ENCODE data around the gene LEMD2. TPM values are rescaled to one million over a fixed set of nuclear protein-coding genes. Genes with fewer than 3 reads are reported as not detected.

The LEMD2 gene
- total and polyA plus RNA-seq, 2 donors (not counting 3 experiments of a cell fraction or from before 2014, with no cell fraction given), result 61.1 to 81.8 TPM

GRCh38 chr6:33772082-33772830 lies 16.7 kb downstream of the LEMD2 start:
- no peaks in the 10 kb centered on the region for H3K9me1 ChIP-seq (replicated peaks; ENCODE audit: control insufficient read depth, extremely low read depth, insufficient read depth, low read length)
- H3K4me2 ChIP-seq (ENCODE audit: insufficient read depth, low read length), result peak overlapping the region; percentile 25
- H3K79me2 ChIP-seq (ENCODE audit: control insufficient read depth, insufficient read depth, low read length), result no peaks in the 10 kb centered on the region
- POLR2A ChIA-PET, result interaction anchor here (1.2 to 4.7 kb wide), 3 partner anchors 9 to 61 kb away, joined by 3 to 25 read pairs (median 22); partner anchors contain the start of genes LEMD2 and UQCC2
- peaks cover 45% of the 10 kb centered on the region for H3K4me1 ChIP-seq (ENCODE audit: control insufficient read depth, extremely low read depth, insufficient read depth, low read length)
- DNase-seq (ENCODE audit: low read depth, low spot score) (peak; percentile 62), FAIRE-seq (peak; percentile 92)
- H2AFZ ChIP-seq (ENCODE audit: low read depth, low read length), result no peak overlapping the region
- H4K20me1 ChIP-seq (replicated peaks; ENCODE audit: control insufficient read depth, extremely low read depth, insufficient read depth, low read length), result no peaks in the 10 kb centered on the region
- no peak overlapping the region for H3K4me3 ChIP-seq (replicated peaks in 1 of 3; ENCODE audit: insufficient read depth in 1 of 3, low read depth in 1 of 3, low read length in 3 of 3)
- TF ChIP-seq POLR2A (IDR thresholded peaks at IDR 0.05; ENCODE audit: low read depth, low read length) (no peak), FOS (IDR thresholded peaks at IDR 0.05; ENCODE audit: borderline replicate concordance, insufficient read depth, low read length) (peak; percentile 35), POLR2AphosphoS5 (IDR thresholded peaks at IDR 0.05; ENCODE audit: insufficient read depth, low read depth, low read length) (peak; percentile 42), JUN (IDR thresholded peaks at IDR 0.05; ENCODE audit: borderline replicate concordance, insufficient read depth, insufficient read length, low read depth) (no peak), MYC (IDR thresholded peaks at IDR 0.05; ENCODE audit: low read depth, low read length) (no peak), EZH2 (IDR thresholded peaks at IDR 0.05; ENCODE audit: borderline replicate concordance, low read depth, low read length, severe bottlenecking) (no peak), GATA2 (IDR thresholded peaks at IDR 0.05; ENCODE audit: insufficient read depth, insufficient read length, low read depth, low read length) (peak; percentile 52), CTCF (IDR thresholded peaks at IDR 0.05; ENCODE audit: extremely low read depth in 1 of 2, insufficient read depth in 1 of 2, low read depth in 1 of 2, low read length in 2 of 2) (no peak)
- H3K36me3 ChIP-seq (ENCODE audit: control insufficient read depth in 2 of 2, extremely low read depth in 1 of 2, insufficient read depth in 2 of 2, low read length in 2 of 2), result peaks cover 15 to 31% of the 10 kb centered on the region in 2 experiments
- CTCF ChIA-PET, result interaction anchor here (0.9 to 9.0 kb wide), 31 partner anchors 8 to 391 kb away, joined by 3 to 286 read pairs (median 6); partner anchors contain the start of genes IP6K3, LEMD2 and UQCC2
- no TSS peak for BruUV-seq (replicated peaks)
- H3K9me3 ChIP-seq (replicated peaks; ENCODE audit: control insufficient read depth, insufficient read depth, low read length), result no peaks in the 10 kb centered on the region
- peak overlapping the region; percentile 25 for H3K9ac ChIP-seq (replicated peaks; ENCODE audit: extremely low read depth, insufficient read depth, low read length)
- dilution Hi-C loops (cut with MboI; ENCODE audit: extremely low pct_ligation_motif_present, low sequenced_read_pairs) (no loop called here), intact Hi-C loops (cut with micrococcal nuclease) (no loop called here)
- H3K27me3 ChIP-seq (ENCODE audit: control insufficient read depth in 2 of 2, insufficient read depth in 2 of 2, low read length in 2 of 2), result no peaks in the 10 kb centered on the region
- H3K27ac ChIP-seq (ENCODE audit: insufficient read depth, low read depth, low read length), result peak overlapping the region; percentile 64
